Stimulated activated CD8-positive, alpha-beta memory T cell treated with anti-CD3 and anti-CD28 coated beads, Interleukin-12 subunit alpha, Interleukin-12 subunit beta, amount 100 ng/mL, for 1 hour (primary cell): ENCODE results near the gene PNCK.
"Not testable (repeated sequence)": the region's sequence is repeated elsewhere in the genome, so short reads cannot be mapped to it uniquely, and the experiment has no call there.

Experiments used
- DNase-seq: peaks from one replicate; pipeline ENCODE4 v3.0.0-alpha.2; 2020; ENCODE audit warnings: low read depth

The PNCK gene

GRCh38 chrX:153685751-153686696 lies 12.4 kb upstream of the PNCK start:
- no peak for DNase-seq

- no peak for DNase-seq
Measured at GRCh38 chrX:153685156-153685536, 11.5 kb upstream of the PNCK start.

GRCh38 chrX:153684467-153685155 lies 11.0 kb upstream of the PNCK start:
- no peak for DNase-seq

GRCh38 chrX:153683486-153683885 lies 9.9 kb upstream of the PNCK start:
- DNase-seq: not testable (repeated sequence)

GRCh38 chrX:153681175-153681574 lies 7.6 kb upstream of the PNCK start:
- DNase-seq: no peak

- no peak for DNase-seq
Measured at GRCh38 chrX:153674219-153674851, 722 bp upstream of the PNCK start.

DNA sequence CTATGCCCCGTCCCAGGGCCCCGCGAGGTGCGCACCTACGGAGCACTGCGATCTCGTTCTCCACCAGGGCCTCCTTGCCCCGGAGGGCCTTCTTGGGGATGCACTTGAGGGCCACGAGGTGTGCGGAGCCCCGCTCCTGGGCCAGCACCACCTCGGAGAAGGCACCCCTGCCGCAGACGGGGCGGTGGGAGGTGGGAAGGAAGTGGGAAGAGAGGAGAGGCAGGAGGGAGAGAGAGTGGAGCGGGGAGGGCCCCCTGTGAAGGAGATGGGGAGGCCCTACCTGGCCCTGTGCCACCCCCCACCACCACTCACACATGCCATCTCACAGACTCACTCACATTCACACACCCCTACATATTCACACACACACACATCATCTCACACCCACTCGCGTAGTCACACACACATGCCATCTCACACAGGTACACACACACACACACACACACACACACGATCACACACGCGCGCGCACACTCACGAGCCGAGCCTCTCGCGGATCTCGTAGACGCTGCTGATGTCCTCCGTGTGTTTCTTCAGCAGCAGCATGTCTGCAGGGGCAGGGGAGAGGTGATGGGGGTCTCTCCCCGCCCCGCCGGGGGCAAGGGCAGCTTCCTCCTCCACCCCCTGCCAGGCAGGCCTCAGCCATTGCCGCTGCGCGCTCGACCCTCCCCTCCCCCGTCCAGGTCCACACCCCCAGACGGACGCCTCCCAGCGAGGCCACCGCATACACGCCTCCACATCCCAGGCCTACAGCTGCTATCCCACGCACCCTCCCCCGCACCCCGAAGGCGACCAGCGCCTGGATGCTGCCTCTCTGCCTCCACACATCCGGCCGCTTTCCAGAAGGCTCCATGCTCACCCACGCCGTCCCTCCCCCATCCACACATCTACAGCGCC lies 834 bp downstream of the PNCK start:
- no peak for DNase-seq

- DNase-seq: no peak
Measured at GRCh38 chrX:153671589-153672530, 1.8 kb downstream of the PNCK start.

DNA sequence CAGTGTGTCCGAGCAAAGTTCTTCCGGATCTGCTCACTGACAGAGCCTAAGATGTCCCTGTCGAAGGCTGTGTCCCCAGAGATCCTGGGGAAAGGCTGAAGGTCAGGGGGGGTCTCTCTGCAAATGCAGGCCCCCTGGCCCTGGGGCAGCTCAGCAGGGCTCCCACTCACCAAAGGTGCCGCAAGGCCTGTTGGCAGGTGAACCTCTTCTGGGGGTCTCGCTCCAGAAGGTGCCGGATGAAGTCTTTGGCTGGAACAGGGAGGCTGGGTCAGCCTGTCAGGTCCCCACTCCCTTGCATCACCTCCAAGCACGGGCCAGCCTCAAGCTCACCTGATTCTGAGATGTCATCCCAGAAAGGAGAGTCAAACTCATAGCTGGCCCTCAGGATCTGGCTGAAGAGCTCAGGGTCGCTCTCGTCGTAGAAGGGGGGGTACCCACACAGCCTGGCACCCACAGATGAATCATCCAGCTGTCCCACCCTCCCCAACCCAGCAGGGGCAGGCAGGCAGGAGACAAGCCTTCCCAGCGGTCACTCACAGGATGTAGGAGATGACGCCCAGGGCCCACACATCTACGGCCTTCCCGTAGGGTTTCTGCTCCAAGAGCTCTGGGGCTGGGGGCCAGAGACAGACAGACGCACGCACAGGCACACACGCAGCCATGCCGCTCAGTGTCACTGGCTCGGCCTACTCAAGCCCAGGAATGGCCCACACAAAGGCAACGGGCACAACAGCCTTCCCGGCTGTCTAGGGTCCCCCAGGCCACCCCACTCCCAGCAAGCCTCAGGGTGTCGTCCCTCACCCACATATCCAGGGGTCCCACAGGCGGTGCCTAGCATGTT lies 2.6 kb downstream of the PNCK start:
- no peak for DNase-seq

DNA sequence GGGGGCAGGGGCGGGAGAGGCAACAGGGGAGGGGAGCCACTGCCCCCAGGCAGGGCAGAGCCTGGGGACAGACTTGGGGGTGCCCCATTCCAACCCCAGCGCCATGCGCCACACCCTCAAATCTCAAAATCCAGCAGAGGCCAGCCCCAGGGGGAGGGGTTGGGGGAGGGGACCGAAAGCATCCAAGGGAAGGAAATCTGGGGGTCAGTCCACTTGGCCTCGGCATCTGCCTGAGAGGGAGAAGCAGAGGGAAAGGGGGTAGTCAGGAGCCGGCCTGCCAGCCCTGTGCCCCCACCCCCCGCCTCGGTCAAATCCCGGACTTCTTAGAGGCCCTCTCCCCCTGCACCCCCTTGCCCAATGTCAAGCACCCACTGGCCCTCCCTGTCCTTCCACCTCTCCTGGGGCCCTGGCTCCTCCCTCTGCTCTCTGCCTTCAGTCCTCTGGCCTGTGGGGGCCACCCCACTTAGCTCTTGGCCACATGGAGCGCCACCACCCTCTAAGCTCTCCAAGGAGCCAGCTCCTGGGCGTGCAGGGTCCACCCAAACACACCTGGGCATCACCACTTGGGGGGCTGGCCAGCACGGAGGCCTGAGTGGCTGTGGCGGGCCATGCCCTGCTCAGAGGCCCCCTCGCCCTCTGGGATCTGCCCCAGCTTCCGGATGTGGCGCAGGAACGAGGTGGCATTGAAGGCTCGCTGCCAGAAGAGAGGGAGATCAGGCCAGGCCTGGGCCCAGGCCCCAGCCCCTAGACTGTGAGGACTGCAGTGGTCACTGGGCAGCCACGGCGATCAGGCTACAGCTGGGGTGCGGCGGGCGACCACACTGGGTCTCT lies 3.5 kb downstream of the PNCK start:
- DNase-seq: no peak

DNA sequence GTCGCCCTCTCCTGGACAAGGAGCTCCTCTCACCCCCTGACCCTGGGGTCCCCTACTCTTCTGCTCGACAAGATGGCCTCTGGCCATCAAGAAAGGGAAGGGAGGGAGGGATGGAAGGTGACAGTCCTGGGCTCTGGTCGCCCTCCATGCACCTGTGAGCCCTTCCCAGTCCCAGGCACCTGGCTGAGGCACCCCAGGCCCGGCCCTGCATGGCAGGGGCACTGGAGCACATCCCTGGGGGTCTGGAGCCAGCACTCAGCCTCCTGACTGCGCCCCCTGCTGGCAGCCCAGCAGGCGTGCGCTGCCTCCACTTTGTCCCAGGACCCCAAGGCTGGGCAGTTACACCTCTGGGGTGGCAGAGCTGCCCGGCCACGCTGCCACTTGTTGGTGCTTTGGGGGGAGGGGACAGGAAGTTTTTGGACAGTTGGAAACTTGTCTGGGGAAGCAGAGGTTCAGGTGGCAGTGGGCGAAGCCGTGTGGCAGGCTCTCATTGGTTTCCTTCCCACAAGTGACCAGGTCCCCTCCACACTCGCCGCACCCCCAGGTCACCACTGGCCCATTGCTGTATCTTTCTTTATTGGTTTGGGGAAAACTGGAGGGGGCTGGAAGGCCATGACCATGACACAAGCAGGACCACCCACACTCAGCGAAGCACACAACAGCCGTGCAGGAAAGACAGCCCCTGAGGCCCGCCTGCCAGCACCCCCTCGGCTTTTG lies 4.3 kb downstream of the PNCK start:
- DNase-seq: peak; percentile 20

DNA sequence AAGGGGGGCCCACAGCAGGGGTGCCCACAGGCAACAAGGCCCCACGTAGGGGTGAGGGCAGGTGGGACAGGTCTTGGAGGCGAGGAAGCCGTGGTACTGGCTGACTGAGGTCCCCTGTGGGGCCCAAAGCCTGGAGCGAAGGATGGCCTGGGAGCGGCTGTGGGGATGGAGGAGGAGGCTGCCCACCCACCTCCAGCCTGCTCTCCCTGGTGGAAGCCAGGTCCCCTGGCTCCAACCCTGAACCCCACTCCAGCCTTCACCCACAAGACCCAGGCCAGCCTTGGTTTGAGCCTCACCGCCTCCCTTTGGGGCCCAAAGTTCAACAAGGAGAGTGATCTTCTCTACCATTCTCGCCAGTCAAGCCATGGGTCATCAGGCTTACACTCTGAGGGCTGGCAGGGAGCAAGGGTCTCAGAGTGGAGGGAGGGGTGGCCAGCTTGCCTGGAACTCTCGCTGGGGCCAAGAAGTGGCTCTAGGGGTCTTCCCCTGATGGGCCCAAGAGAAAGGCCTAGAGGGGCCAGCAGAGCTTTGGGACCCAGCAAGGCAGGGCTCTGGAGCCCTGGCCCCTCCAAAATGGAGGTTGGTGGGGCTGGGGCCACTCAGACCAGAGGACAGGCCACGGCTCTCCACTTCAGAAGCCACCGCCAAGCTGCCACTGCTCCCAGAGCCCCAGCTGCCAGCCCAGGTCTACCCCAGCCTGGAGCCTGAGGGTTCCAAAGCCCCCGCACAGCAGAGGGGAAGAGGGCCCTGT lies 5.0 kb downstream of the PNCK start:
- no peak for DNase-seq

DNA sequence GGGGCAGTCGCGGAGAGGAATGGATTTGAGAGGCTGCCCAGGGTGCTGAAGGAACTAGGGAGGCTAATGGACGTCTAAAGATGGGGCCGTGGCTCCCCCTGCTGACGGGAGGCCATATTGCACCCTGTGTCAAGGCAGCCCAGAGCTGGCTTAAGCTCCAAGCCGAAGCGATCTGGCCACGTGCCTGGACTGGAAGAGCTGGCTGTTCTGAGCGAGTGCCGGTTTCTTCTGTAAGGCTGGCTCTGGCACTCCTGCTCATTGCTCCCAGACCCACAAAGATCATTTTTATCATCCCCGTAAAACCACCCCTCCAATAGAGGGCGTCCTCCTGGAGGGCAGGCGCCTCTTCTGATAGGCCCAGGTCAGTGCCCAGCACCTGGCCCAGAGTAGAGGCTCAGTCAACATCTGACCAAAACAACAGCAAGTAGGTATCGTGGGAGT lies 5.6 kb downstream of the PNCK start:
- DNase-seq: peak; percentile 57

GRCh38 chrX:153667281-153667955 lies 6.2 kb downstream of the PNCK start:
- DNase-seq: no peak

GRCh38 chrX:153665726-153666306 lies 7.8 kb downstream of the PNCK start:
- DNase-seq: no peak

DNA sequence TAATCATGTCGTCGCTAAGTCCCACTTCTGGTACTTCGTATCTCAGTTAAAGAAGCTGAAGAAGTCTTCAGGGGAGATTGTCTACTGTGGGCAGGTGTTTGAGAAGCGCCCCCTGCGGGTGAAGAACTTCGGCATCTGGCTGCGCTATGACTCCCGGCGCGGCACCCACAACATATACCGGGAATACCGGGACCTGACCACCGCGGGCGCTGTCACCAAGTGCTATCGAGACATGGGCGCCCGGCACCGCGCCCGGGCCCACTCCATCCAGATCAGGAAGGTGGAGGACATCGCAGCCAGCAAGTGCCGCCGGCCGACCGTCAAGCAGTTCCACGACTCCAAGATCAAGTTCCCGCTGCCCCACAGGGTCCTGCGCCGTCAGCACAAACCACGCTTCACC lies 11.3 kb downstream of the PNCK start:
- DNase-seq: peak; percentile 25
